Stimulated activated CD4-positive, alpha-beta T cell treated with anti-CD3 and anti-CD28 coated beads, Interleukin-2, amount 100 ng/mL, for 4 hours (primary cell): ENCODE data around the gene SMPD4.
"Not testable (repeated sequence)": the region's sequence is repeated elsewhere in the genome, so short reads cannot be mapped to it uniquely, and the experiment has no call there.

ENCODE experiments used
- DNase-seq: peaks from one replicate; pipeline ENCODE4 v3.0.0-alpha.2; 2020; ENCODE audit warnings: low read depth

The SMPD4 gene

GRCh38 chr2:130186391-130186790 is 5.0 kb upstream of the SMPD4 start:
- DNase-seq = no peak

DNA sequence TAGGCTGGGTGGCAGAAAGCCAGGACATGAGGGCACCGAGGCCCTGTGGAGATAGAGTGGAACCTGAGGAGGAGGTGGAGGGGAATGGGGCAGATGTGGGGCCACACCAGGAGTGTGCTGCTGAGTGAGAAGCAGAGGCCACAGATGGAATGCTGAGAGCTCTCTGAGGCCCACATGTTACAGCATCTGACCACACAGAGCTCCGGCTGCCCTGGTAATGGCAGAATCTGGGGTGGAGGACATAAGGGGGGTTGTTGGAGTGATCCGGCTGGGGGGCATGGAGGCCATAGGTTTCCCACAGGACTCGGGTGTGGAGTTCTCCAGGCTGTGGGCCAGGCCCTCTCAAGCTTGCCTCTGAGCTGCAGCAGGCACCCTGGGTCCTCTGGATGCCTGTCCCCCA is 4.5 kb upstream of the SMPD4 start:
- DNase-seq = no peak

DNA sequence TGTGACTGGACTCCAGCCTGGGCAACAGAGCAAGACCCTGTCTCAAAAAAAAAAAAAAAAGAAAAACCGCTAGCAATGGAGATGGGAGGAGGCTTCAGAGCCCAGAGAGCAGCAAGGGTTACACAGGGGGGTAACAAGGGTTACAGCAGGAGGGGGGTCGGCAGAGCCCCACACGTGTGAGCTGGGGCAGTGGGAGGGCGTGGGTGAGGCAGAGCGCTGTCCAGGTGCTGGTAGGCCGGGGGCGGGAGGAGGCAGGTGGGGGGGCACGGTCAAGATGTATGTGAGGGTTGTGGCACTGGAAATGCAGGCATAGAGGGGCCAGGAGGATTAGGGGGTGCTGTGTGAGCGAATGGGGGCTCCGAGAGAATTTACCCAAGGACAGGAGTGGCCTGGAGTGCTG is 4.0 kb upstream of the SMPD4 start:
- no peak for DNase-seq

DNA sequence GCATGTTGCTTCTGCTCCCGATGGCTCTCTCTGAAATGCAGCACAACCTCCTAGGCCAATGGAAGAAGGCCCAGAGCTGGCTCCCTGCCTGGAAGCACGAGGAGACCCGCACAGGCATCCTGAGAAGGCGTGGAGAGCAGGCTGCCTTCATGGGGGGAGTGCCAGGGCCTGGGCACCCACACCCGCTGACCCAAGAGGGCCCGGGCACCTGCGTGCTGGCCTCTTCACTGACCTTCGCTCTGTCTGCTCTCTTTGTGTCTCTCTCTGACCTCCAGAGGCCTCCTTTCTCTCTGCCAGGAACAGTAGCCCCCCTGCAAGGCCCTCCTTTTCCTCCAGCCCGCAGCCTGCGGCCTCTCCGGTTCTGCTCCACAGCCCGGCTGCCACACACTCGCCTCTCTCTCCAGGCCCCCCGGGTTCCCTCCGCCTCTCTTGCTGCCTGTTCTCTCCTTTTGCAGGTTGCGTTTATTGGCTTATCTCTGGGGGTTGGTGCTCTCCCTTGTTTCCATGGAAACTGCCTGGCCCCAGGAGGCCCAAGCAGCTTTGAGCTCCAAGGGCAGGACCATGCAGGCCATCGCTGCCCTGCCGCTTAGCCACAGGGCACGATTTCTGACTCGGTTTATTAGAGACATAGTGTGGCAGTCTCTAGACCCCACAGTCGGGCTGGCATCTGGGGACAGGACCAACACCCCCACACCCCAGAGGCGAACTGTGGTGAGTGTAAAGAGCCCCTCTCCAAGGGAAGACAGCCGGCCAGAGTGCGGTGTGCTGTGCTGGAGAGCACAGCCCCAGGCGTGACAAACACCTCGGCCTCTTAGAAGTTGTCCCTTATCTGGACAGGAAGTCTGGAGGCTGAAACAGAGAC is 2.3 kb upstream of the SMPD4 start:
- no peak for DNase-seq

- not testable (repeated sequence) for DNase-seq
Observed at GRCh38 chr2:130182826-130183511, 1.6 kb upstream of the SMPD4 start.

DNA sequence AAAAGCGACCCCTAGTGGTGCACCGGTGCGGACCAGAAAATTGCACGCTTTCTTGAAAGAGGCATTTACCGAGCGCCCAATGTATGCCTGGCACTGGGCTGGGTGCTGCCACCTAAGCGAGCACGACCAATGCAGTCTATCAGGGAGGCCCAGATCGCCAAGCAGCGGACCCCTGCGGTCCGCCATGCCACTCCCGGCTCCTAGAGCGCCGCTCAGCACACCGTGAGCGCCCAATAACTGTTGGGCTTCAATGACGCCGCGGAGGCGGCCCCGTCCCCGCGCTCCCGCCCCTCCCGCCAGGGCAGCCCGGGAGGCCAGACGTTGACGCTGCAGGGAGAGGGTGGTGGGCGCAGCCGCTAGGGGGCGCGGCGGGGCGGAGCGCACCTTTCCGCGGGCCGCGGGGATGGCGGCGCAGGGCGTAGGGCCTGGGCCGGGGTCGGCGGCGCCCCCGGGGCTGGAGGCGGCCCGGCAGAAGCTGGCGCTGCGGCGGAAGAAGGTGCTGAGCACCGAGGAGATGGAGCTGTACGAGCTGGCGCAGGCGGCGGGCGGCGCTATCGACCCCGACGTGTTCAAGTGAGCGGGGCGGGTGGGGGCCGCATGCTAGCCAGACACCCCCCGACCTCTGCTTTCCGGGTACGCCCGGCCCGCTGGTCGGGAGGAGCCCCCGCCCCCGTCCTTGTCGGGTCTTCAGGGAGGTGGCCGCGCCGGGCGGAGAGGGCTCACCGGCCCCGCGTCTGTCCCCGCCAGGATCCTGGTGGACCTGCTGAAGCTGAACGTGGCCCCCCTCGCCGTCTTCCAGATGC is 679 bp upstream of the SMPD4 start, which contains the start of gene MZT2B:
Gene MZT2B (plus strand): TSS at position 383 of the 803 bp plus-strand sequence. CDS start 21 bp downstream, at position 404.
- DNase-seq = peak; percentile 86

DNA sequence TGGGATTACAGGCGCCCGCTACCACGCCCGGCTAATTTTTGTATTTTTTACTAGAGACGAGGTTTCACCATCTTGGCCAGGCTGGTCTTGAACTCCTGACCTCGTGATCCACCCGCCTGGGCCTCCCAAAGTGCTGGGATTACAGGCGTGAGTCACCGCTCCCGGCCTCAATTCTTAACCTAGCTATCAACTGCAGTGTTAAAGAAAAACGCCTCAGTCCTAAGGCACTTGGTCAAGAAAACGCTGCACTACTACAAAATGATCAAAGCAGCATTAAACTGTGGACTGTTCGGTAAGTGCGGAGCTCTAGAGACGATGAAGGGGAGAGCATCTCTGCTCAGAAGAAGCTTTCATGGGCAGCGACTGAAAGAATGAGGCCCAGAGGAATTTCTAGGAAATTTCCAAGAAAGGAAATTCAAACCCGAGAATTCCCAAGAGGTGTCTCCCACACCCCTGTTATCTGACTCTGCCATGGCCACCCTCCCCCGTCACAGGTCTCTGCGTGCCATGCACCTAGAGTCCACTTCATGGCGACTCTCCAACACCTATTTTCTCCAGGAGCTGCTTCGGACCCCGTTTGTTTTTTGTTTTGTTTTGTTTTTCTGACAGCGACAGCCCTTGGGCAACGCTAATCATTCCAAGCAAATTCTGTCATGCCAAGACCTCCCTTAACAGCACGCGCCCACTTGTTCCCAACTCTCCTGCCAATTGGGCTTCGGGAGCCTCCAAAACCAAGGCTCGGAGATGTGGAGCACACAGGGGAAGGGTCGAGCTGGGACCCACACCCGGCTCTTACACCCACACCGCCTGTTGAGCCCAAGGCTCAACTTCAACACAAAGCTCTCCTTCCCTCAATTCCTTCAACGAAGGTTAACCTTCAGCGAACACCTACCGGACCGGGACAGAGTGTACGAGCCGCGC is 738 bp downstream of the SMPD4 start:
- not testable (repeated sequence) for DNase-seq

- not testable (repeated sequence) for DNase-seq
Observed at GRCh38 chr2:130174866-130175265, 6.5 kb downstream of the SMPD4 start.

- DNase-seq = no peak
Observed at GRCh38 chr2:130169896-130170295, 11.5 kb downstream of the SMPD4 start.

- not testable (repeated sequence) for DNase-seq
Observed at GRCh38 chr2:130169163-130169562, 12.2 kb downstream of the SMPD4 start.

GRCh38 chr2:130166611-130167010 is 14.8 kb downstream of the SMPD4 start:
- DNase-seq = not testable (repeated sequence)

GRCh38 chr2:130165293-130166016 is 15.9 kb downstream of the SMPD4 start:
- DNase-seq = no peak

DNA sequence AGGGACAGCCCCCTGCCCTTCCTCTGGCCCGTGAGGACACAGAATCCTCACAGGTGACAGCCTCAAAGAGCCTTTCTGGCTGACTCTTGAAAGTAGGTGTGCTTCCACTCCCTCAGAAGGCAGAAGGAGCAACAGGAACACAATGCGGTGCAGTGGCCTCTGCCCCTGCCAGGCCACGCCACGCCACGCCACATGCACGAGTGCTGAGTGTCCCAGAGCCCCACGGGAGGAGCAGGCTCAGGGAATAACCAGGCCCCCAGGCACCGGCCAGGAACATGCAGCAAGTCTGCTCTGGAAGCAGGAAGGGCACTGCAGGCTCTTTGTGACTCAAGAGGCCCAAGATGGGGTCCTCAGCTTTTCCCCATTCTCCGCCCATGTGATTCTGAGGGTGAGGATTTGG is 18.4 kb downstream of the SMPD4 start:
- no peak for DNase-seq

GRCh38 chr2:130162486-130162885 is 18.9 kb downstream of the SMPD4 start:
- DNase-seq = not testable (repeated sequence)

- not testable (repeated sequence) for DNase-seq
Observed at GRCh38 chr2:130160838-130161705, 20.3 kb downstream of the SMPD4 start.

DNA sequence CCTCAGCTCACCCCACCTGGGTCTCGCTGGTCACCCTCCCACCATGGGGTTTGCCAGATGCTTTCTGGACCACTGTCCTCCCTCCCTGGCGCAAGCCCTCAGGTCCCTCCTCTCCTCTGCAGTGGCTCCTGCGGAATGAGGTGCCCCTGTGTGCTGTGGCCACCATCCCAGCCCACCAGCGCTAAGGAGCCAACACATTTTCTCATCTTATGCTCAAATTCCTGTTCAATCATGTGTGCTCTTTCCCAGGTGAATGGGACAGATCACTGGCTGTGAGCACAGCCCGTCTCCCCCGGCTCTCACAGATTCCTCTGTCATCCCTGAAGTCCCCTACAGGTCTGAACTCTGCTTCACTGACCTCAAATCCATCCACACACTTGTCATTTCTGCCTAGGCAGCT is 21.3 kb downstream of the SMPD4 start:
- no peak for DNase-seq

- DNase-seq = not testable (repeated sequence)
Observed at GRCh38 chr2:130159376-130159775, 22.0 kb downstream of the SMPD4 start.

DNA sequence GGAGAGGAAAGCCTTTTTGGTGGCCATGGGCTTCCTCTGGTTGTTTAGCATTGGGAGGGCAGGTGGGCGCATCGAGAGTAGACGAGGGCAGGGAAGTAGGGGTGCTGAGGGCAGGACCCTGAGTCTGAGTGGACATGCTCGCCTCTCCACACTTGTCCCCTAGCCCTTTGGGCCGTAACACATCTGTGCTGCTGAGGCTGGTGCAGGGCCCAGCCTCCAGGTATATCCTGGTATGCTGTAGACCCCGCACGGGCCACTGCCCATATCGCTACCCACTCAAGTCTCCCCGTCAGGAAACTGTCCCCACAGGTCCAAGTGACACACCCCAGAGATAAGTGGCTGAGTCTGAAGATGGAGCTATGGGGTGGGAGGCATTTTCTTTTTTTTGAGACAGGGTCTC is 22.8 kb downstream of the SMPD4 start:
- no peak for DNase-seq

DNA sequence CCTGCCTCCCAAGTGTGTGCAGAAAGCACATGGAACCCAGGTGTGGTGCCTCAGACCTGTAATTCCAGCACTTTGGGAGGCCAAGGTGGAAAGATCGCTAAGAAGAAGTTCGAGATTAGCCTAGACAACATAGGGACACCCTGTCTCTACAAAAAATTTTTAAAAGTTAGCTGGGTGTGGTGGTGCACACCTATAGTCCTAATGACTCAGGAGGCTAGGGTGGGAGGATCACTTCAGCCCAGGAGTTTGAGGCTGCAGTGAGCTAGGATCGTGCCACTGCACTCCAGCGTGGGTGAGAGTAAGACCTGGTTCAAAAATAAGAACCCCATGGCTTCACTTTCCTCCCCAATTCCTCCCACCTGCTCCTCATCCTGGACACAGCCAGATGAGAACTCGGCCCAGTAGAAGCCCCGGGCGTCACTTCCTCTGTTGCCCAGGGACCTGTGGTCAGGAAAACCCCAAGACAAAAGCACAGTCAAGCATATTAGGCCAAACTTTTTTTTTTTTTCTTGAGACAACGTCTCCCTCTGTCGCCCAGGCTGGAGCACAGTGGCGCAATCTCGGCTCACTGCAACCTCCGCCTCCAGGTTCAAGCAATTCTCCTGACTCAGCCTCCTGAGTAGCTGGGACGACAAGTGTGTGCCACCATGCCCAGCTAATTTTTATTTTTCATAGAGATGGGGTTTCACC is 23.4 kb downstream of the SMPD4 start:
- not testable (repeated sequence) for DNase-seq
